NCI-H1417 treated with DMSO at 0.1 percent for 48 hours (cell line): ENCODE measurements around the gene TRAPPC1.

Source experiments
- DNase-seq: peaks from one replicate; lab custom pipeline; 2025; lab: John Stamatoyannopoulos, UW

Gene TRAPPC1

DNA sequence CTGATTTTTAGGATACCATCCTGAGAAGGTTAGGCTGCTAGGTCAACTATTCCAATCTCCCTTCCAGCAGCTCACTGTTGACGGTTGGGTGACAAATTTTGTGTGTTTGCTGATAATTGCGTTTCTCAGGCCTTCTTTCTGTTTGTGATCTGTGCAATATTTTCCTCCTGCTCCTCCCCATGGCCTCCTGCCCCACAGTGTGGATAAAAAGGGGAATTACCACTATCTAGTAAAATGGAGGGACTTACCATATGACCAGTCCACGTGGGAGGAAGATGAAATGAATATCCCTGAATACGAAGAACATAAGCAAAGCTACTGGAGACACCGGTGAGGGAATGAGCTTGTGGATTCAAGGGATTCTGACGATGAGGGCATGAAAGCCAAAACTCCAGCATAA lies 34.0 kb downstream of the TRAPPC1 start:
- DNase-seq, result no peak

GRCh38 chr17:7897090-7897489 lies 34.7 kb downstream of the TRAPPC1 start:
- no peak for DNase-seq

DNA sequence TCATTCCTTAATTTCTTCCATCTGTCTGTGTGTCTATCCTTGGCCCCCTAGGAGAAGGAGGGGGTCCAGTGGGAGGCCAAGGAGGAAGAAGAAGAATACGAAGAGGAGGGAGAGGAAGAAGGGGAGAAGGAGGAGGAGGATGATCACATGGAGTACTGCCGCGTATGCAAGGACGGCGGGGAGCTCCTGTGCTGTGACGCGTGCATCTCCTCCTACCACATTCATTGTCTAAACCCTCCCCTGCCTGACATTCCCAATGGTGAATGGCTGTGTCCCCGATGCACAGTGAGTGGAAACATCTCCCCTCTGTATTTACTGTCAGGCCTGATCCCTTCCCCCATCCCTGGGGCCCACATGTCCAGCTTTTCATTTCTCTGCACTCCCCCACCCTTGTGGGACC lies 36.9 kb downstream of the TRAPPC1 start:
- no peak for DNase-seq

DNA sequence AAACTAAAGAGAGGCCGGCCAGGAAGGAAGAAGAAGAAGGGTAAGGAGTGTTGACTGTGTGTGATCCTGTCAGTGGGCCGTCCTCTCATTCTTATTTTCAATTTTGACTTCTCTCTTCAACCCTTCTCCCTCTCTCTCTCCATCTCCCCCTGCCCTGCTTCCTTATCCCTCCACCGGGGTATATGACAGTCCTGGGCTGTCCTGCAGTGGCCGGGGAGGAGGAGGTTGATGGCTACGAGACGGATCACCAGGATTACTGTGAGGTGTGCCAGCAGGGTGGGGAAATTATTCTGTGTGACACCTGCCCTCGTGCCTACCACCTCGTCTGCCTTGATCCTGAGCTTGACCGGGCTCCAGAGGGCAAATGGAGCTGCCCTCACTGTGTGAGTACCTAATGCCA lies 37.5 kb downstream of the TRAPPC1 start:
- no peak for DNase-seq

- DNase-seq, result no peak
These were observed 38.4 kb downstream of the TRAPPC1 start for GRCh38 chr17:7893187-7893880.

DNA sequence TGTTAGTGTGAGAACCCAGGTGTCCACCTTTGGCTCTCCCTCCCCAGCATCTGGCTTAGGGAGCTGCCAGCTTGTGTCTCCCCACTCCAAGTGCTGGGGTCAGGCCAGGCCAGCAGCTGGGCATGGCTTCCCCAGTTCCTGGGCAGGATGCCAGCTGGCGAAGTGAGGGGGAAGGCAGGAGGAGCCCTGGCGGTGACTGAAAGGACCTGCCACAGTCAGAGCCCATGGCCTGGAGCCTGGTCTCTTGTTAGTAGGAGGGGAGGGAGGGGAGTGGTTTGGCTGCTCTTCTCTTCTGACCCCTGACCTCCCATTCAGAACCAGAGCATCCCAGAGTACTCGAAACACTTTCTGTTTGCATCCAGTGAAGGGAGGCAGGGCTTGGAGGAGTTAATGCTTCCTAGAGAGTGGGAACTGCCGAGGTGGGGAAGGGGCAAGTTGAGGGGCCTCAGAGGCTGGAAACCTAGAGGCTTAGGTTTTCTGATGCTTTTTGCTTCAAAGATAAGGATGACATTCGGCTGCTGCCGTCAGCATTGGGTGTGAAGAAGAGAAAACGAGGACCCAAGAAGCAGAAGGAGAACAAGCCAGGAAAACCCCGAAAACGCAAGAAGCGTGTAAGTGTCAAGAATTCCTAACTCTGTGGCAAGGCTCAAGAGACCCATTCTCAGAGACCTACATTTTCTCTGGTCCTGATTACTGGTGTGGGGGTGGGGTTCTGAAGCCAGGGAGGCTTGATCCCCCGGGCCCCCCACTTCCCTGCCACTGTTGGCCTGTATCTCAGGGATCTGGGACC lies 42.4 kb downstream of the TRAPPC1 start:
- DNase-seq, result no peak

DNA sequence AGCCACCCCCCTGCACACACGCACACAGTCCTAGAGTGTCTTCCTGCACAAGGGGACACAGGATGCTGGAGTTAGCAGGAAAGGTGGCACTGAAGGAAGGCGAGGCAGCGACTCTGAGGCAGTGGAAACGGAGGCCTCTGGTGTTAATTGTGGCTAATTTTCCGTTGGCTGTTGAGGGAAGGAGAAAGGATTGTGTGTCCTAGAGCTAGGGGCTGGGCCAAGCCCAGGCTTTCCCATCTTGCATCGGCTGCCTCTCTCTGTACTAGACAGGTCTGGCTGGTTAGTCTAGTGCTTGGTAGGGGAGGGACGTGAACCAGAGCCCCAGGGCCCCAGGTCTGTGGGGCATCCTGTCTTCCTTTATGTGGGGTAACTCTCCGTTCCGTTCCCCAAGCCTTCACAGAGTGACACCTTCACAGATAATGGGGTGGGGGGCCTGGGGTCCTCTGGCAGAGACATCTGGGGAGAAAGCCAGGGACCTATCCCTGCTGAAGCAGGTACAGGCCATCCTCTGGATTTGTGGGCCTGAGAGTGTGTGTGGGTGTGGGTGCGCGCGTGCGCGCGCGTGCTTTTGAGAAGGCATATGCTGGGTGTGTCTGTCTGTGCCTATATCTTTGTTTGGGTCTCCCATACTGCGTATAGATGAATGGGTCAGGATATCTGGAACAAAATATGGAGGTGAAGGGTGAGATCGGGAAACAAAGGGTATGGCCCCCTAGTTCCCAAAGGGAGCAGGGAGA lies 43.4 kb downstream of the TRAPPC1 start, which contains the start of gene CHD3:
CHD3 (plus strand) TSS at position 606 of the 737 bp plus-strand sequence. CDS start 212 bp downstream, outside the sequence.
- no peak for DNase-seq

GRCh38 chr17:7887482-7888183 lies 44.1 kb downstream of the TRAPPC1 start:
- peak; percentile 80 for DNase-seq

- DNase-seq, result peak; percentile 80
These were observed 44.7 kb downstream of the TRAPPC1 start for GRCh38 chr17:7887038-7887481.

GRCh38 chr17:7886227-7887037 lies 45.3 kb downstream of the TRAPPC1 start:
- DNase-seq, result no peak

- DNase-seq, result no peak
These were observed 46.1 kb downstream of the TRAPPC1 start for GRCh38 chr17:7885367-7886226.

- DNase-seq, result no peak
These were observed 47.0 kb downstream of the TRAPPC1 start for GRCh38 chr17:7884581-7885366.

DNA sequence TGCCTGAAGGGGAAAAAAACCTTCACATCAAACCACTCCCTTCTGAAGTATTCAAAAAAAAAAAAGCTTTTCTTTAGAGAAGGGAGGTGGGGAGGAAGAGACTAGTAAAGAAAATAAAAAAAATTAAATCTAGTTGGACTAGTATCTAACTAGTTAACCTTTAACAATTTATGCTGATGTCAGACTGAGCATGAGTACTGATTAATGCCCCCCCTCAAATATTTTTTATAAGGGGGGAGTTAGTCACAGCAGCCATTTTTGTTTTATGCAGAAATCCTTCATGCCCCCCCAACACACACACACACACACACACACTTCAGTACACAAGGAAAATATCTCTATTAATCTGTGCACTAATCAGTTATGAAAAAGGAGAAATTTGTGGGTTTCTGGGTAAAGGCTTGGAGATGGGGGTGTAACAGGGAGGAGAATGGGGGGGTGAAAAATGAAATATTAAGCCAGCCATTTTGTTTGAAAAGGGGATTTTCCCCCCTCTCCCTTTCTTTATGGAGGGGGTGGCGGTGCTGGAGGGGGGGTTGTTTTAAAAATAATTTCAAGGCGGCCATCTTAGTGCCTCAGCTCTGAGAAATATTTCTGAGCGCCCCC lies 47.9 kb downstream of the TRAPPC1 start:
- DNase-seq, result no peak

- DNase-seq, result no peak
These were observed 49.1 kb downstream of the TRAPPC1 start for GRCh38 chr17:7882629-7883028.

- no peak for DNase-seq
These were observed 49.7 kb downstream of the TRAPPC1 start for GRCh38 chr17:7882068-7882467.

GRCh38 chr17:7881276-7882054 lies 50.3 kb downstream of the TRAPPC1 start:
- DNase-seq, result no peak
